SU-DHL-6 (cell line): ENCODE data around the gene TRPM3.

ENCODE experiments used
- H2AFZ ChIP-seq: fragments of 200-600 bp; sonication (generic); 2 replicates; pipeline ENCODE4 v1.6.1; 2014; ENCODE audit warnings: low read depth, mild to moderate bottlenecking, moderate library complexity, mixed read lengths, antibody characterized with exemption, low read length; ENCODE audit not compliant: severe bottlenecking
- H3F3A ChIP-seq: fragments of 200-600 bp; shearing (Covaris generic); 2 replicates; pipeline ENCODE4 v1.6.0; 2016; ENCODE audit warnings: antibody characterized with exemption, mild to moderate bottlenecking; ENCODE audit not compliant: insufficient read depth
- H3K27ac ChIP-seq: fragments of 200-600 bp; sonication (generic); 2 replicates; pipeline ENCODE4 v1.5.1; 2016; ENCODE audit warnings: low read depth, mild to moderate bottlenecking, low read length, moderate library complexity, mixed read lengths
- H3K27me3 ChIP-seq: fragments of 200-600 bp; sonication (generic), shearing (Covaris generic); 2 replicates; pipeline ENCODE4 v1.6.0; 2014; ENCODE audit warnings: mild to moderate bottlenecking, low read length
- H3K36me3 ChIP-seq: fragments of 200-600 bp; sonication (generic); 2 replicates; pipeline ENCODE4 v1.6.1; 2014; ENCODE audit warnings: mild to moderate bottlenecking, low read length, mixed read lengths
- H3K4me2 ChIP-seq: fragments of 300-600, 200-600 bp; shearing (Covaris generic), sonication (generic); 2 replicates; pipeline ENCODE4 v1.6.0; 2014; ENCODE audit warnings: low read length, low read depth, mild to moderate bottlenecking; ENCODE audit not compliant: poor library complexity, severe bottlenecking
- H3K4me3 ChIP-seq: fragments of 200-600 bp; sonication (generic); 2 replicates; pipeline ENCODE4 v1.5.1; 2014; ENCODE audit warnings: antibody characterized with exemption, low read length, mild to moderate bottlenecking, mixed read lengths; ENCODE audit not compliant: insufficient read depth, poor library complexity, severe bottlenecking
- H3K79me2 ChIP-seq: fragments of 200-600 bp; sonication (generic); 2 replicates; pipeline ENCODE4 v1.6.1; 2014; ENCODE audit warnings: mild to moderate bottlenecking, low read length, moderate library complexity; ENCODE audit not compliant: insufficient read depth
- H3K9ac ChIP-seq: fragments of 200-600 bp; sonication (generic); 2 replicates; pipeline ENCODE4 v1.7.0; 2014; ENCODE audit warnings: mild to moderate bottlenecking, low read length
- H3K9me2 ChIP-seq: fragments of 200-600 bp; sonication (generic); replicated peaks from 2 replicates; pipeline ENCODE4 v1.6.1; 2014; ENCODE audit warnings: low read length; ENCODE audit not compliant: insufficient read depth
- H3K9me3 ChIP-seq: fragments of 200-600 bp; sonication (generic); 2 replicates; pipeline ENCODE4 v1.6.1; 2014; ENCODE audit warnings: low read length, mixed read lengths; ENCODE audit not compliant: insufficient read depth
- H4K20me1 ChIP-seq: fragments of 200-600 bp; sonication (generic); 2 replicates; pipeline ENCODE4 v1.6.1; 2014; ENCODE audit warnings: low read depth, mild to moderate bottlenecking, antibody characterized with exemption, low read length, moderate library complexity, mixed read lengths
- CTCF ChIP-seq: fragments of 200-600 bp; sonication (generic); IDR thresholded peaks from one replicate; pipeline ENCODE4 v1.5.1; 2017; ENCODE audit warnings: antibody characterized with exemption, mild to moderate bottlenecking, low read length, moderate library complexity; ENCODE audit not compliant: insufficient read depth, poor library complexity, severe bottlenecking
- EZH2phosphoT487 ChIP-seq: fragments of 200-600 bp; sonication (generic), shearing (Covaris generic); conservative IDR thresholded peaks from 2 replicates; pipeline ENCODE4 v1.6.1; 2018; ENCODE audit warnings: mild to moderate bottlenecking, antibody characterized with exemption, low read length, moderate library complexity, mixed read lengths

TRPM3 gene

GRCh38 chr9:70549926-70550325, 571.5 kb downstream of the TRPM3 start:
- H4K20me1 ChIP-seq = no peaks in the 10 kb centered on the region

GRCh38 chr9:70542311-70542931, 579.0 kb downstream of the TRPM3 start:
- Histone ChIP-seq H3K9ac (no peak overlapping the region), H3K4me3 (no peak overlapping the region), H3K9me2 (no peaks in the 10 kb centered on the region), H3K36me3 (no peaks in the 10 kb centered on the region), H3K27ac (no peak overlapping the region), H3K27me3 (no peaks in the 10 kb centered on the region), H3K4me2 (no peak overlapping the region), H2AFZ (no peak overlapping the region), H3K79me2 (no peaks in the 10 kb centered on the region), H4K20me1 (no peaks in the 10 kb centered on the region), H3K9me3 (no peaks in the 10 kb centered on the region), H3F3A (no peaks in the 10 kb centered on the region)
- TF ChIP-seq CTCF (no peak), EZH2phosphoT487 (no peak)

More at GRCh38 chr9:70549926-70550325, 571.5 kb downstream of the TRPM3 start:
- H3F3A ChIP-seq = no peaks in the 10 kb centered on the region
- H3K36me3 ChIP-seq = no peaks in the 10 kb centered on the region
- no peaks in the 10 kb centered on the region for H3K27me3 ChIP-seq
- H2AFZ ChIP-seq = no peak overlapping the region
- no peaks in the 10 kb centered on the region for H3K79me2 ChIP-seq
- no peak overlapping the region for H3K27ac ChIP-seq
- no peak for TF ChIP-seq CTCF
- no peaks in the 10 kb centered on the region for H3K9me3 ChIP-seq
- H3K4me3 ChIP-seq = no peak overlapping the region
- no peak overlapping the region for H3K9ac ChIP-seq
- no peak overlapping the region for H3K4me2 ChIP-seq
- no peaks in the 10 kb centered on the region for H3K9me2 ChIP-seq

GRCh38 chr9:70540016-70540415, 581.4 kb downstream of the TRPM3 start:
- Histone ChIP-seq H3K27ac (no peak overlapping the region), H3K27me3 (no peaks in the 10 kb centered on the region), H2AFZ (no peak overlapping the region), H3K36me3 (no peaks in the 10 kb centered on the region), H3K9me2 (no peaks in the 10 kb centered on the region), H3F3A (no peaks in the 10 kb centered on the region), H3K4me2 (no peak overlapping the region), H4K20me1 (no peaks in the 10 kb centered on the region), H3K4me3 (no peak overlapping the region), H3K9ac (no peak overlapping the region), H3K9me3 (no peaks in the 10 kb centered on the region), H3K79me2 (no peaks in the 10 kb centered on the region)
- TF ChIP-seq EZH2phosphoT487 (no peak), CTCF (no peak)
